ENCODE measurements around the gene AARS2. TPM values are rescaled to one million over a fixed set of nuclear protein-coding genes. Genes with fewer than 3 reads are reported as not detected.

The AARS2 gene
- total RNA-seq, 5 donors from 2014 or later (not counting 1 experiment from before 2014, with no cell fraction given), result 16.7 to 28.5 (median 25.8) TPM

DNA sequence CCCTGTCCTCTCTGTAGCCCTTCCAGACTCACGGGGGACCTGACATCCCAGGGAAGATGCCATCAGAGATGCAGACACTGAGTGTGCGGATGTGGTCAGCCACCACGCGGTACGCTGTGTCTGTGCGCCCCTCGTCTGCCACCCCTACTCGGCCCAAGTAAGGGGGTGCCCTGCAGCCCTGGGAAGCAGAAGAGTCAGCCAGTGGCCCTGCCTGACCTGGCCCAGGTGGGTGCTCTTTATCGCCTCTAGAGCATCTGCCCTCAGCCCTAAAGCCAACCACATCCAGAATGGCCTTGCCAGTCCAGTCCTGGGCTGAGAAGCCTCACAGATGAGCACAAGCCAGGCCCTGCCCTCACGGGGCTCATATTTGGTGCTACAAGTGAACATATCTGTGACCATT, 5.9 kb downstream of the AARS2 start:
- Mint-ChIP-seq H3K27ac (no peak overlapping the region), H3K27me3 (no peaks in the 10 kb centered on the region), H3K36me3 (peaks cover 51% of the 10 kb centered on the region), H3K9me3 (no peaks in the 10 kb centered on the region), H3K4me3 (no peak overlapping the region), H3K4me1 (peaks cover 8 to 11% (median 8%) of the 10 kb centered on the region in 3 donors)
- CTCF ChIA-PET, result no interaction called here
- H3K9me3 ChIP-seq, result no peaks in the 10 kb centered on the region
- H3K4me3 ChIP-seq (ENCODE audit: control insufficient read depth in 1 of 2, extremely low read depth in 1 of 2, low read length in 1 of 2), result no peak overlapping the region
- POLR2A ChIA-PET, result interaction anchor here in 1 of 2 donors (0.6 kb wide), 1 partner anchor 10 kb away, joined by 3 read pairs; no protein-coding TSS in a partner anchor
- 94% methylated on average over 9 of the region's 10 CpGs for WGBS (ENCODE audit: insufficient coverage)
- H3K27me3 ChIP-seq (replicated peaks in 1 of 2; ENCODE audit: control insufficient read depth in 2 of 2, extremely low read depth in 1 of 2, insufficient read depth in 2 of 2, low read length in 1 of 2), result no peaks in the 10 kb centered on the region
- H3K27ac ChIP-seq (ENCODE audit: low read length), result no peak overlapping the region
- no peak for ATAC-seq (replicated peaks in 1 of 4)
- peaks cover 1 to 7% of the 10 kb centered on the region in 2 experiments for H3K4me1 ChIP-seq (ENCODE audit: control insufficient read depth in 1 of 2, extremely low read depth in 1 of 2, insufficient read depth in 2 of 2, low read length in 2 of 2)
- DNase-seq, result no peak
- H3K36me3 ChIP-seq (ENCODE audit: control insufficient read depth in 2 of 2, extremely low read depth in 1 of 2, insufficient read depth in 1 of 2, low read length in 1 of 2), result peaks cover 11 to 91% of the 10 kb centered on the region in 2 donors

DNA sequence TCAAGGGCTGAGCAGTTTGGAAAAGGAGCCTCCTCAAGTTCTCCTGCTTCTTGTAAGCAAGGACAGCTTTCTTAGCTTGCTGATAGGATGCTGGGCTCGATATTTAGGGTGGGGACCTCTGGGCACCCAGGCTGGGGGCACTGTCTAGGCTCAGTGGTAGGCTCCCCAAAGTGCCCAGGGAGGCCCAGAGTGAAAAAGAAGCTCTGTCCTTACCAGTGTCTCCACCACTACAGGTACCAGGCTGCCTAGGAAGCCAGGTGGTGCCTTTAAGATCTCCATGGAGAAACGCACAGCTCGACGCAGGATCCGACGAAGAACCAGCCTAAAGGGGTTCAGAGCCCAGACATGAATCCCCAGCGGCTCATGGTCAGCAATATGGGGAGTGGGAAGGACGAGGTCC, 6.4 kb downstream of the AARS2 start:
- no peaks in the 10 kb centered on the region for H3K9me3 ChIP-seq
- no peaks in the 10 kb centered on the region for H3K9me3 Mint-ChIP-seq
- peaks cover 3 to 6% (median 3%) of the 10 kb centered on the region in 3 donors for H3K4me1 Mint-ChIP-seq
- no peak overlapping the region for H3K27ac Mint-ChIP-seq
- CTCF ChIA-PET, result interaction anchor here in 1 of 2 donors (1.0 kb wide), 1 partner anchor 38 kb away, joined by 7 read pairs; no protein-coding TSS in a partner anchor
- no CpG with 5 or more reads among the region's 8 CpGs for WGBS (ENCODE audit: insufficient coverage)
- peaks cover 15 to 93% of the 10 kb centered on the region in 2 donors for H3K36me3 ChIP-seq (ENCODE audit: control insufficient read depth in 2 of 2, extremely low read depth in 1 of 2, insufficient read depth in 1 of 2, low read length in 1 of 2)
- no peak overlapping the region for H3K4me3 ChIP-seq (ENCODE audit: control insufficient read depth in 1 of 2, extremely low read depth in 1 of 2, low read length in 1 of 2)
- ATAC-seq (replicated peaks in 1 of 4) (no peak), DNase-seq (no peak)
- H3K27me3 ChIP-seq (replicated peaks in 1 of 2; ENCODE audit: control insufficient read depth in 2 of 2, extremely low read depth in 1 of 2, insufficient read depth in 2 of 2, low read length in 1 of 2), result no peaks in the 10 kb centered on the region
- no peaks in the 10 kb centered on the region for H3K27me3 Mint-ChIP-seq
- H3K36me3 Mint-ChIP-seq, result peaks cover 54% of the 10 kb centered on the region
- no peak overlapping the region for H3K4me3 Mint-ChIP-seq
- H3K27ac ChIP-seq (ENCODE audit: low read length), result no peak overlapping the region
- peaks cover 0 to 2% of the 10 kb centered on the region in 2 experiments for H3K4me1 ChIP-seq (ENCODE audit: control insufficient read depth in 1 of 2, extremely low read depth in 1 of 2, insufficient read depth in 2 of 2, low read length in 2 of 2)
- POLR2A ChIA-PET, result interaction anchor here in 1 of 2 donors (0.6 kb wide), 1 partner anchor 32 kb away, joined by 8 read pairs; no protein-coding TSS in a partner anchor

DNA sequence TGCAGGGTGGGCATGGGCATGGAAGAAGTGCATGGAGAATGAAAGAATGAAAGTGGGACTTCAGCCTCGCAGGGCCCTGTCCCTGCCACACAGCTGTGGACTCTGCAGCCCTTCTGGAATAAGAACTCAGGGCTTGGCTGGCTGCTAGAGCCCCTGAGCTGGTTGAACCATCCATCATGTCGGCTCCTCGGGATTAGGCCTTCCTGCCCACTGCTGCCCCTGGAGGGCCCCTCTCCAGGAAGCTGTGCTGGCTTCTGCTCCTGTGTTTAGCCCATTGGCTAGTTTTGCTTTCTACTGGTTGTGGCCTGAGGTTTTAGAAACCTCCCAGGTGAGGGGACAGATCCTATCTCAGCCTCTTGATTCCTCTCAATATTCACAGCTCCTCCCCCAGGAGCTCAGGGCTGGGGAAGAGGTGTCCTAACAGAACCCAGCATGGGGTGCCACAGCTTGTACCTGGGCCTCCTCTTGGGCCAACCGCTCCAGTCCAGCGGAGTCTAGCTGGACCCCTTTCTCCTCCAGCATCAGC, 7.9 kb downstream of the AARS2 start:
- Mint-ChIP-seq H3K4me3 (no peak overlapping the region), H3K9me3 (no peaks in the 10 kb centered on the region), H3K4me1 (peaks cover 0 to 3% (median 0%) of the 10 kb centered on the region in 3 donors), H3K36me3 (peaks cover 58% of the 10 kb centered on the region), H3K27me3 (no peaks in the 10 kb centered on the region), H3K27ac (no peak overlapping the region)
- H3K27me3 ChIP-seq (replicated peaks in 1 of 2; ENCODE audit: control insufficient read depth in 2 of 2, extremely low read depth in 1 of 2, insufficient read depth in 2 of 2, low read length in 1 of 2), result no peaks in the 10 kb centered on the region
- DNase-seq (no peak), ATAC-seq (replicated peaks in 1 of 4) (no peak)
- H3K27ac ChIP-seq (ENCODE audit: low read length), result no peak overlapping the region
- ChIA-PET POLR2A (interaction anchor here in 1 of 2 donors (0.7 kb wide), 1 partner anchor 124 kb away, joined by 3 read pairs; no protein-coding TSS in a partner anchor), CTCF (interaction anchor here (0.7 to 1.8 kb wide), 6 partner anchors 9 to 130 kb away, joined by 3 to 11 read pairs (median 4); no protein-coding TSS in a partner anchor)
- H3K9me3 ChIP-seq, result no peaks in the 10 kb centered on the region
- H3K4me1 ChIP-seq (ENCODE audit: control insufficient read depth in 1 of 2, extremely low read depth in 1 of 2, insufficient read depth in 2 of 2, low read length in 2 of 2), result no peaks in the 10 kb centered on the region
- whole genome bisulfite sequencing (ENCODE audit: insufficient coverage), result 77% methylated on average over 3 of the region's 5 CpGs
- peaks cover 19 to 89% of the 10 kb centered on the region in 2 donors for H3K36me3 ChIP-seq (ENCODE audit: control insufficient read depth in 2 of 2, extremely low read depth in 1 of 2, insufficient read depth in 1 of 2, low read length in 1 of 2)
- no peak overlapping the region for H3K4me3 ChIP-seq (ENCODE audit: control insufficient read depth in 1 of 2, extremely low read depth in 1 of 2, low read length in 1 of 2)

DNA sequence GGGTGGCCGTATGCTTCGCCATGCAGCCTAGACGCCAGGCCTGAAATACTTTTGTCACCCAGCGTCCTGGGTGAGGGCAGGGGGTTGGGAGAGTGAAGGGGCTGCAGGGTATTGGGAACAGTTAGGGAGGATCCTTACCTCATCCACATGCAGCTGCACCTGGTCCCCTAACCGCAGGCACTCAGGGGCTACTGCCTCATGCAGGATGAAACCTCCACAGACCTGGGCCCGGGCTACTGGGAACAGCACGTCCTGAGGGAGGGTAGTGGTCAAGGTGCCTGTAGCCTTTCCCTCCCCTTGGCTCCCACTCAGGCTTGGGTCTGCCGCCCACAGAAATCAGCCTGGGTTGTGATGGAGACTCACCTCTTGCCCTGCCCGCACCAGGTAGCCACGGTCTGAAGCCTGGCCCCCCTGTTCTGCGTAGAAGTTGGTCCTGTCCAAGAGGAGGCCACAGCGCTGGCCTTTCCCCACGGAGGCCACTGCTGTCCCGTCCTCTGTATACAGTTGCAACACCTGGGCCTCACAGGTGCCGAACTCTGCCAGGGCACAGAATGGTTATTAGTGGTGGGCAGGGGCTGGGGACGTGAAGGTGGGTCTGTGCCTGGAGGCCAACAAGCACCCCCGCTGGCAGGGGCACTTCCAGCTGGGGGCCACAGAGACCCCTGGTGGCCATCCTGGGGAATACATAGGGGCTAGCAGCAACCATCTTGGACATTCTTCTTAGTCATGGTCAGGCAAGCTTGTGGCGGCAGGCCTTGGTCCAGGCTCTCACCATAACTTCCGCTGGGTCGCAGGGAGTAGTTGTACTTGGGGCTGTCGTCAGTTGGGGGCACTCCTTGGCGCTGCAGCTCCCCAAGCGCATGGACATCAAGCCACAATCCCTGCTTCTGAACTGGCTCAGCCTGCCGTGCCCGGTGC, 8.6 kb downstream of the AARS2 start:
- DNase-seq, result peak in 28 of 35 experiments; percentile 7 to 65 (median 24)
- H3K27me3 Mint-ChIP-seq, result no peaks in the 10 kb centered on the region
- H3K4me3 ChIP-seq (ENCODE audit: control insufficient read depth in 1 of 2, extremely low read depth in 1 of 2, low read length in 1 of 2), result no peak overlapping the region
- H3K36me3 Mint-ChIP-seq, result peaks cover 56% of the 10 kb centered on the region
- 92% methylated on average over 14 of the region's 25 CpGs for WGBS (ENCODE audit: insufficient coverage)
- no peak overlapping the region for H3K27ac ChIP-seq (ENCODE audit: low read length)
- H3K9me3 Mint-ChIP-seq, result no peaks in the 10 kb centered on the region
- ChIA-PET POLR2A (interaction anchor here in 1 of 2 donors (0.7 kb wide), 1 partner anchor 125 kb away, joined by 3 read pairs; no protein-coding TSS in a partner anchor), CTCF (interaction anchor here (0.5 to 1.8 kb wide), 8 partner anchors 9 to 130 kb away, joined by 3 to 11 read pairs (median 3); partner anchors contain the start of gene TMEM151B (in 1 of the 2))
- no peaks in the 10 kb centered on the region for H3K4me1 Mint-ChIP-seq
- H3K4me3 Mint-ChIP-seq, result no peak overlapping the region
- no peaks in the 10 kb centered on the region for H3K27me3 ChIP-seq (replicated peaks in 1 of 2; ENCODE audit: control insufficient read depth in 2 of 2, extremely low read depth in 1 of 2, insufficient read depth in 2 of 2, low read length in 1 of 2)
- no peak overlapping the region for H3K27ac Mint-ChIP-seq
- H3K9me3 ChIP-seq, result no peaks in the 10 kb centered on the region
- no peaks in the 10 kb centered on the region for H3K4me1 ChIP-seq (ENCODE audit: control insufficient read depth in 1 of 2, extremely low read depth in 1 of 2, insufficient read depth in 2 of 2, low read length in 2 of 2)
- H3K36me3 ChIP-seq (ENCODE audit: control insufficient read depth in 2 of 2, extremely low read depth in 1 of 2, insufficient read depth in 1 of 2, low read length in 1 of 2), result peaks cover 19 to 82% of the 10 kb centered on the region in 2 donors
- ATAC-seq (replicated peaks in 1 of 4), result peak; percentile 62 to 75 (median 72)

DNA sequence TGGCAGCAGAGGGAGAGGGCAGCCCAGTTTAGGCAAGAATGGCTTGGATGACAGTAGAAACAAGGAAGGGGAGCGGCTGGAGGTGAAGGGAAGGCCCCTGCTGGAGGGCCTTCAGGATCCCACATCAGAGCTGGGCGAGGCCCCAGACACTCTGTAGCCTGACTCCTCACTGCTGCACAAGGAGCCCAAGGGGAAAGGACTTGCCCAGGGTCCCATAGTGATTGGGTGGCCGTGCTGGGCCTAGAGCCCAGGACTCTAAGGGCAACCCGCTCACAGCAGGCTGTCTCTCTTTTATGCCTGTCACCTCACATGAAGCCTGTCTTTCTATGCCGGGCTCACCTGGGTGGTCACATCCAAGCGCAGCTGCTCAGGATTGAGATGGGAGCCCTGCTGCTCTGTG, 9.3 kb downstream of the AARS2 start:
- ATAC-seq (replicated peaks in 1 of 4) (no peak), DNase-seq (no peak)
- H3K4me1 Mint-ChIP-seq, result peaks cover 0 to 2% (median 0%) of the 10 kb centered on the region in 3 donors
- H3K27ac ChIP-seq (ENCODE audit: low read length), result no peak overlapping the region
- H3K4me3 Mint-ChIP-seq, result no peak overlapping the region
- no peak overlapping the region for H3K27ac Mint-ChIP-seq
- H3K36me3 ChIP-seq (ENCODE audit: control insufficient read depth in 2 of 2, extremely low read depth in 1 of 2, insufficient read depth in 1 of 2, low read length in 1 of 2), result peaks cover 13 to 75% of the 10 kb centered on the region in 2 donors
- CTCF ChIA-PET, result interaction anchor here in 1 of 2 donors (0.5 to 1.1 kb wide), 2 partner anchors 11 to 129 kb away, joined by 3 read pairs; no protein-coding TSS in a partner anchor
- H3K4me1 ChIP-seq (ENCODE audit: control insufficient read depth in 1 of 2, extremely low read depth in 1 of 2, insufficient read depth in 2 of 2, low read length in 2 of 2), result no peaks in the 10 kb centered on the region
- H3K4me3 ChIP-seq (ENCODE audit: control insufficient read depth in 1 of 2, extremely low read depth in 1 of 2, low read length in 1 of 2), result no peak overlapping the region
- H3K27me3 ChIP-seq (replicated peaks in 1 of 2; ENCODE audit: control insufficient read depth in 2 of 2, extremely low read depth in 1 of 2, insufficient read depth in 2 of 2, low read length in 1 of 2), result no peaks in the 10 kb centered on the region
- no peaks in the 10 kb centered on the region for H3K27me3 Mint-ChIP-seq
- POLR2A ChIA-PET, result no interaction called here
- no peaks in the 10 kb centered on the region for H3K9me3 Mint-ChIP-seq
- peaks cover 52% of the 10 kb centered on the region for H3K36me3 Mint-ChIP-seq
- H3K9me3 ChIP-seq, result no peaks in the 10 kb centered on the region
- 98% methylated on average over 6 of the region's 6 CpGs for WGBS (ENCODE audit: insufficient coverage)

DNA sequence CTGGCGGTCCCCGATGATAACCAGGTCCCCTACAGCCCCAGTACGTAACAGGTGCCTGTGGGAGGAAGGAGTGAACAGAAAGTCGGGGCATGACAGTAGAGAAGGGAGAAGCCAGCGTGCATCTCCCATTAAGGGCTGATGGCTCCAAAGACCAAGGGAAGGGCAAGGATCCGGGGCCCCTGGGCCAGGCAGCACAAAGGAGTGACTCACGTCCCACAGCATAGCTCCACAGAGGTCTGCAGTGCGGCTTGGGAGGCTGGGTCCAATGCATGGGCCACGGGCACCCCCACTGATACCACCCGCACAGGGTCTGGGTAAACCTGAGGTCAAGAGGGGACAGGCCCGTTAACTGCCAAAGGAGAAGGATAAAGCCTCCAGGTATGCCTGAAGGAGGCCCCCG, 10.3 kb downstream of the AARS2 start:
- H3K27me3 Mint-ChIP-seq, result peaks cover 0 to 6% of the 10 kb centered on the region in 2 donors
- no peak overlapping the region for H3K4me3 Mint-ChIP-seq
- POLR2A ChIA-PET, result no interaction called here

More for the DNA sequence above, 10.3 kb downstream of the AARS2 start:
- DNase-seq (no peak), ATAC-seq (replicated peaks in 1 of 4) (no peak)
- peaks cover 1 to 3% (median 2%) of the 10 kb centered on the region in 3 donors for H3K4me1 Mint-ChIP-seq
- 99% methylated on average over 9 of the region's 12 CpGs for WGBS (ENCODE audit: insufficient coverage)
- H3K9me3 ChIP-seq, result no peaks in the 10 kb centered on the region
- H3K27ac ChIP-seq (ENCODE audit: low read length), result no peak overlapping the region
- no peaks in the 10 kb centered on the region for H3K9me3 Mint-ChIP-seq
- H3K27me3 ChIP-seq (replicated peaks in 1 of 2; ENCODE audit: control insufficient read depth in 2 of 2, extremely low read depth in 1 of 2, insufficient read depth in 2 of 2, low read length in 1 of 2), result peaks cover 0 to 6% of the 10 kb centered on the region in 2 experiments
- no peak overlapping the region for H3K27ac Mint-ChIP-seq
- CTCF ChIA-PET, result no interaction called here
- peaks cover 0 to 4% of the 10 kb centered on the region in 2 experiments for H3K4me1 ChIP-seq (ENCODE audit: control insufficient read depth in 1 of 2, extremely low read depth in 1 of 2, insufficient read depth in 2 of 2, low read length in 2 of 2)
- H3K36me3 ChIP-seq (ENCODE audit: control insufficient read depth in 2 of 2, extremely low read depth in 1 of 2, insufficient read depth in 1 of 2, low read length in 1 of 2), result peaks cover 12 to 70% of the 10 kb centered on the region in 2 donors
- no peak overlapping the region for H3K4me3 ChIP-seq (ENCODE audit: control insufficient read depth in 1 of 2, extremely low read depth in 1 of 2, low read length in 1 of 2)
- peaks cover 46% of the 10 kb centered on the region for H3K36me3 Mint-ChIP-seq

All from T-cell (primary cell).